ENCODE results near the gene TRIM37. TPM values are rescaled to one million over a fixed set of nuclear protein-coding genes. Genes with fewer than 3 reads are reported as not detected.

TRIM37 gene
- total RNA-seq, 1 experiment from 2014 or later: 62.3 TPM

GRCh38 chr17:58993311-58993710 lies 113.4 kb downstream of the TRIM37 start:
- Mint-ChIP-seq H3K4me1 (peaks cover 20% of the 10 kb centered on the region), H3K4me3 (no peak overlapping the region), H3K36me3 (peaks cover 7% of the 10 kb centered on the region; the same call in 1 of the 2 replicates), H3K27ac (peak overlapping the region; percentile 19), H3K27me3 (ENCODE audit: low read depth) (no peaks in the 10 kb centered on the region), H3K9me3 (no peaks in the 10 kb centered on the region)
- ATAC-seq (no peak), DNase-seq (ENCODE audit: low spot score) (no peak)
- CTCF ChIA-PET: no interaction called here
- TF ChIP-seq NR2C2 (CRISPR knock-in tag; IDR thresholded peaks at IDR 0.05): no peak
- no peak for TF ChIP-seq MXD4 (CRISPR knock-in tag; IDR thresholded peaks at IDR 0.05; ENCODE audit: borderline replicate concordance)
- no peak for TF ChIP-seq ZNF512 (CRISPR knock-in tag; IDR thresholded peaks at IDR 0.05; ENCODE audit: borderline replicate concordance)
- no peak for TF ChIP-seq RORB (CRISPR knock-in tag; IDR thresholded peaks at IDR 0.05)
- no peak for TF ChIP-seq NFYB (CRISPR knock-in tag; conservative IDR thresholded peaks at IDR 0.05; ENCODE audit: low read depth)
- no peak for TF ChIP-seq PRRX2 (CRISPR knock-in tag; IDR thresholded peaks at IDR 0.05)
- TF ChIP-seq ATF3 (CRISPR knock-in tag; conservative IDR thresholded peaks at IDR 0.05): no peak
- no peak for TF ChIP-seq CTCF (IDR thresholded peaks at IDR 0.05)
- no peak for TF ChIP-seq ZSCAN18 (CRISPR knock-in tag; IDR thresholded peaks at IDR 0.05)
- POLR2A ChIA-PET: no interaction called here

GRCh38 chr17:58991718-58992331 lies 114.9 kb downstream of the TRIM37 start:
- CTCF ChIA-PET: interaction anchor here (1.0 kb wide), 1 partner anchor 9 kb away, joined by 3 read pairs; no protein-coding TSS in a partner anchor
- Mint-ChIP-seq H3K27me3 (ENCODE audit: low read depth) (no peaks in the 10 kb centered on the region), H3K9me3 (no peaks in the 10 kb centered on the region), H3K4me3 (no peak overlapping the region), H3K36me3 (0 out of 2 replicates have a peak, but pooled peaks cover 3% of the 10 kb centered on the region), H3K27ac (peak overlapping the region; percentile 73), H3K4me1 (peaks cover 32% of the 10 kb centered on the region)
- no peak for DNase-seq (ENCODE audit: low spot score)
- TF ChIP-seq TEAD1 (CRISPR knock-in tag; IDR thresholded peaks at IDR 0.05) (no peak), JUN (CRISPR knock-in tag; IDR thresholded peaks at IDR 0.05) (no peak), IRF1 (CRISPR knock-in tag; IDR thresholded peaks at IDR 0.05) (no peak), ZNF219 (CRISPR knock-in tag; IDR thresholded peaks at IDR 0.05; ENCODE audit: borderline replicate concordance) (no peak), ZNF396 (CRISPR knock-in tag; IDR thresholded peaks at IDR 0.05; ENCODE audit: borderline replicate concordance) (no peak), TCF7 (CRISPR knock-in tag; IDR thresholded peaks at IDR 0.05; ENCODE audit: low read depth) (no peak), ZNF425 (CRISPR knock-in tag; conservative IDR thresholded peaks at IDR 0.05) (no peak), OVOL2 (CRISPR knock-in tag; IDR thresholded peaks at IDR 0.05; ENCODE audit: borderline replicate concordance) (no peak), SMAD4 (CRISPR knock-in tag; IDR thresholded peaks at IDR 0.05) (no peak), ZNF263 (CRISPR knock-in tag; IDR thresholded peaks at IDR 0.05; ENCODE audit: low read depth) (no peak), FOXP1 (CRISPR knock-in tag; IDR thresholded peaks at IDR 0.05; ENCODE audit: borderline replicate concordance) (no peak), ZNF138 (CRISPR knock-in tag; conservative IDR thresholded peaks at IDR 0.05) (no peak), ZNF121 (CRISPR knock-in tag; IDR thresholded peaks at IDR 0.05) (no peak), ZMAT4 (CRISPR knock-in tag; IDR thresholded peaks at IDR 0.05) (no peak), RELA (CRISPR knock-in tag; IDR thresholded peaks at IDR 0.05; ENCODE audit: borderline replicate concordance) (no peak), PREB (CRISPR knock-in tag; IDR thresholded peaks at IDR 0.05; ENCODE audit: borderline replicate concordance) (no peak)
- POLR2A ChIA-PET: no interaction called here
- no peak for ATAC-seq

Data from WTC11 (cell line).